SH-SY5Y (cell line): Measurements from ENCODE around the gene CSNK2A1.

Source experiments
- GATA2 ChIP-seq: IDR thresholded peaks from 2 replicates; pipeline ENCODE4 v1.6.1; 2011; ENCODE audit warnings: mild to moderate bottlenecking, low read depth, low read length
- GATA3 ChIP-seq: IDR thresholded peaks from 2 replicates; pipeline ENCODE4 v1.6.1; 2011; ENCODE audit warnings: low read depth, mild to moderate bottlenecking, low read length, moderate library complexity

CSNK2A1 gene

DNA sequence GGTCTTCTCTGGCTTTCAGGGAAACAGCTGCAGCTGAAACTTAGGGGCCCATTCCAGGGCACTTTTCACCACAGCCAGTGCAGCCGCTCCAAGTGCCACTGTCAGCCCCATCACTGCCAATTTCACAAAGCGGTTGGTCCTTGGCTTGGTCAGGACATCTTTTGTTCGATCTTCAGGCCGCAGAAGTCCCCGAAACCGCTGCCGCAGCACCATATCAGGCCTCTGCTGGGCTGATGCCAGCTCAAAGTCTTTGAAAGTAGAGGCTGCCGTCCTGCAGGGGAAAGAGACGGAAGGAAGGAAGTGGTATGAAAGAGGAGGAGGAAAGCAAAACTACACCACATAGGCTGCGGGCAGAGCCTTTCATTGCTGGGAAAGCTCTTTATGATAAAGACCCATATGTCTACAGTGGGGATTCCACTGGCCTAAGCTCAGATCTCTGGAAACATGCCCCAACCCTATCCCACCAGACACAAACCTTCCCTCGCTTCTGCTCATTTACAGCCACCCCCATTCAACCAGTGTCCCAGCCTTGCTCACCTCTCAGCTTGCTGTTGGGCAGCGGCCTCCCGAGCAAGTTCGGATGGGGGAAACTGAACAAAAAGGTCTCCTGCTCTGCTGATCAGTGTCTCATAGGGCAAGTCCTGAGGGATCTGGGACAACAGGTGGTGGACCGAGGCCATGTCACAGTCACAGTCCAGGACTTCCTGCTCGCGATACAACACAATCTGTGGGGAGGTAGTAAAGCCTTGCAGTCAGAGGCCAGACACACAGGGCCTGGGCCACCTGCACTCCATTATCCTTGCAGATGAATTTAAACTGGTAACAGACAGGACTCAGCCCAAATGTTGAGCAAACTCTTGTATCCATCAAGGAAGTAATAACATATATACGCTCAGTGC is 104.8 kb downstream of the CSNK2A1 start:
- TF ChIP-seq GATA3 (no peak), GATA2 (no peak)

DNA sequence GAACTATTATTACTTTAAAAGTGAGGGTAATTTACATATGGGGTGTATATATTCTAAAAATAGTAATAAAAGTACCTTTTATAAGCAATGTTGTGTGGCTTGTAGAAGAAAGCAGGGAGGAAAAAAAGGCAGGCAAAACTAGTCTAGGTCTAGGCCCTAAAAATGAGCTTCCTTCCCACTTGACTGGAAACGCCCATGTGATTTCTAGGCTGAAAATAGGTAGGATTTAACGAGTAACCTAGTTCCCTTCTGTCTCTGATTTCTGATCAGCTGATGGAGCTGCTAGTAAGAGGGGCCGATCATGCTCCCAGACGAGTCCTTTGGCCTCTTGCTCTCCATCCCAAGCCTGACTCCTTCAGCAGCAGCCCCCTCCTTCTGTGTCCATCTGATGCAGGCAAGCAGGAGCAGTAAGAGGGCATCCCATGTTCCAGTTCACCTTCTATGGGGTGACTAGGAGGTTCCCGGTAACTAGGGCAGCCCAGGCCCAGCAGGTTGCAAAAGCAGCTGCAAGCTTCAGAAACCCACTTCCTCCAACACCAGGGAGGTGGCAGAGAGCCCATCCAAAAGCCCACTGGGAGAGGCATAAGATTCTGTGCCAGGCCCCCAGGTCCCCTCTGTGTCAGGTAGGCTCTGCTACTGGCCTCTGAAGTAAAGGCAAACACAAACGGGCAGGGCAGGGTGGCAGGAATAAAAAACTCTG is 105.7 kb downstream of the CSNK2A1 start:
- TF ChIP-seq GATA2, result no peak
- TF ChIP-seq GATA3, result no peak

DNA sequence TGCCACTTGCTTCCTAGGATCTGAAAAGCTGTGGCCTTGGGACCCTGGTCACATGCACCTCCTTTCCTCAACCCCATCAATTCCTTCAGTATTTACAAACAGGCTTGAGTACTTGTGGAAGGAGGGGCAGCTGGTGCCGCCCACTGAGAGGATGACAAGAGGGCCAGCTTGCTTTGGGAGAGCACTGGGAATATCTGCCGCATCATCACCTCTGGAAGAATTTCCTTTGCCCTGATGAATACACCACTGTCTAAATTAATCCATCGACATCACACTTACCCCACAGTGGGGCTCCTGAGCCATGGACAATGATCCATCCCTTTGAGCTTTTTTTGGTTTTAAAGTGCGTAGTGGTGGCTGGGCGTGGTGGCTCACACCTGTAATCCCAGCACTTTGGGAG is 107.1 kb downstream of the CSNK2A1 start:
- TF ChIP-seq GATA3 (no peak), GATA2 (no peak)

DNA sequence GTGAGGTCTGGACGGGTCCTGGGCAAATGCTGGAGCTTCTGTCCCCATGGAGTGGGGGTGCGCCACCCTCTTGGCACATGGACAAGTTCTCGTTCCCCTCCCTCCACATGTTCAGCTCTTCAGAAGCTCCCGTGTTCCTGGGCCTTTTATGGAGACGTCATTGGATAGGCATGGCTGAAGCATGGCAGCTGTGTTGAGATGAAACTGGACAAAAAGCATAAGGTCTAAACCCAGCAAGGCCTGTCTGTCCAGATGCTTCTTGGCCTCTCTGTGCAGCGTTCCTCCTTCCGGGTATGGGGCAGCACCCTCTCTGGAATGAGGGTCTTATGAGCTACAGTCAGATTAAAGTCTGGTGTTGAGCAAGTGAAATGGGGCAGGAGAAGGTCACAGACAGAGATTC is 108.0 kb downstream of the CSNK2A1 start:
- TF ChIP-seq GATA3 (no peak), GATA2 (no peak)

DNA sequence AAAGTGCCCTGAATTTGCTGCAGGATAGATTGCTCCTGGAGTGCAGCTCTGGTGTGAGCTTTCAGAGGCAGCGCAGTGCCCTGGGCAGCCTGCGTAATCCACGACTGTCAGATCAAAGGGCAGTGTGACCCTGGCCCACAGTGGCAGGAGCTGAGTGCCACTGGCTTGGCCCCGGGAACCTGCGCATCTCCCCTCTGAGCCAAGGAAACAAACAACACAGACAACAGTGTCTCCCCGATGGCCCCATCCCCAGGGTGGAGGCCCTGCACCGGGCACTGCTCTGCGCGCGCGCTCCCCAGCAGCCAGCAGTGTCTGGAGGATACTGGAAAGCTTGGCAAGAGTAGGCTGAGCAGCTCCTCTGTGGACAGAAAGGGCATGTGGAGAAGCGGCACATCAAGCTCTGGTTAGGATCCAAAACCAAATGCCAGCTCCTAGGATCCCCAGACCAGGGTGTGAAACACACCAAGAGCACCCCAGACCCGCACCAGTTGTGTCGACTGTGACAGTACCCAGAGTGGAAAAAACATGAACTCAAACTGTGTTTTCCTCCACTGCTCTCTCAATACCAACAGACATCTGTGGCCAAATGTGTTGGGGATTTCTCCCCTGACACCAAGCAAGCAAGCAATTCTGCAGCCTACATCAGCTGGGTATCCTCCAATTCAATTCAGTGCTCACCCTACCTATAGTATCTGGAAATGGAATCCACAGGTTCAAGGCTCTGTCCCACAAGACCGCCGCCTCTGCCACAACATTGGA is 108.8 kb downstream of the CSNK2A1 start:
- TF ChIP-seq GATA3 (no peak), GATA2 (no peak)

DNA sequence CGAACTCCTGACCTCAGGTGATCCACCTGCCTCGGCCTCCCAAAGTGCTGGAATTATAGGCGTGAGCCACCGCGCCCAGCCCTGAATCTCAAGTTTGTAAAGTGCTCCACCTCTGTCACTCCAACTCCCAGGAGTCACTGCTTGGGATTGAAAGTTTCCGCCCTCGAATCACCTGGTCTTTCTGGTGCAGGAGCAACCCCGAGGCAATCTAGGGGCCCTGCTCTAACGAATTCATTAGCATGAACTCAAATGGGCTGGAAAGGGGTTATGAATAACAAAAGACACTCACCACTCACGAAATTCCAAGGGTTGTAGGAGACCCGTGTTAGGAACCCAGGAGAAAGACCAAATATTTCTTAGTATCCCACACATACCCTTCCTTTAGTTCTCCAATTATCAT is 109.4 kb downstream of the CSNK2A1 start:
- TF ChIP-seq GATA2 (no peak), GATA3 (no peak)

DNA sequence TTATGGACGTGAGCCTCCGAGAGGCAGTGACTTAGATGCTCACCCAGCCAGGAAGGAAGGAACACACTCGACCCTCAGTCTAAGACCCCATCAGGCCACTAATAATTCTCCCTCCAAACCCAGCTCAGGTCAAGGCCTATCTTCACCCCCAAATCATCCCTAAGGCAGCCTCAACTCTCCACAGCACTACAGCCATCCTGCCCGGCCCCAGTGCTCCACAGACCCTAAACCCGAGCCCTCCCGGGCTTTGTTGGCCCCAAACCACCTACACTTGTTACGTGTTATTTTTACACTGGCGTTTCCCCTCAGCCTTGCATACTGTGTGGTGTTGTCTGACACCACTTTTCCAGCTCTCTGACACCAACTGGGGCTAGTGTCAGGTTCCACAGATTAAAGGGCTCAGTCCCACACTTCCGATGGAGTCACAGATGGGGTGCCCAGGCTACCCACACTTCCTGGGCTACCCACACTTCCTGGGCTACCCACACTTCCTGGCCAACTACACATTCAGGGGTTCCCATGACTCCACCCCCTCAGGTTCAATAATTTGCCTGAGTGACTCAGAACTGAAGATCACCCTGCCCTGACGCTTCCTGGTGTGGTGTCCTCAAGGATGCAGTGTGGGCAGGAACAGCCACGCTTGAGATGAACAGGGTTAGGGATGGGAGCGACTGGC is 110.2 kb downstream of the CSNK2A1 start:
- TF ChIP-seq GATA2, result no peak
- no peak for TF ChIP-seq GATA3

DNA sequence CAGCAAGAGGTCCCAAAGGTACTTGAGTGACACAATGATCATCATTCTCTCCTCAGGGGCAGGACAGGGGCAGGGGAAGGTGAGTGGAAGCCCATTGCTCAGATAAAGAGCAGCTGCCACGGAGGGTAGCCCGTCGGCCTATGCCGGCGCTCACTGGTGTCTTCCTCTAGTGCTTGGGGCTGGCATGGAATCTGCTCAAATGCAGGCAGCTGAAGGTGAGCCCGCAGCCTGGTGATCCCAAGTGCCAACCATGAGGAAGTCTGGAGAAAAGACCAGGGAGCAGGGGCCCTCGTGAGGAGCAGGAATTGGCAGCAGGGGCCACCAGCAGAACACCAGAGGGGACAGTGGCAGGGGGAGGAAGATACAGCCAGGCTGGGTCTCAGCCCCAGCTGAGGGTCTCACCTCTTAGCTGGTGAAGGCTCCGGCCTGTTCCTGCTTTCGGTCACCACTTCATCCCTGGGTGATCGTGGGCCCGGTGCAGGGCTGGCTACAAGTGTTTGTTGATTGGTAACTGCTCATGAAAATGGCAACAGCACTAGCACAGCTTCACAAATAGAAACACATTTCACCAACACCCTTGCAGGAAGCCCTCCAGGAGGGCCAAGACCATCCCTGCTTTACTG is 110.8 kb downstream of the CSNK2A1 start:
- TF ChIP-seq GATA2 (no peak), GATA3 (no peak)

DNA sequence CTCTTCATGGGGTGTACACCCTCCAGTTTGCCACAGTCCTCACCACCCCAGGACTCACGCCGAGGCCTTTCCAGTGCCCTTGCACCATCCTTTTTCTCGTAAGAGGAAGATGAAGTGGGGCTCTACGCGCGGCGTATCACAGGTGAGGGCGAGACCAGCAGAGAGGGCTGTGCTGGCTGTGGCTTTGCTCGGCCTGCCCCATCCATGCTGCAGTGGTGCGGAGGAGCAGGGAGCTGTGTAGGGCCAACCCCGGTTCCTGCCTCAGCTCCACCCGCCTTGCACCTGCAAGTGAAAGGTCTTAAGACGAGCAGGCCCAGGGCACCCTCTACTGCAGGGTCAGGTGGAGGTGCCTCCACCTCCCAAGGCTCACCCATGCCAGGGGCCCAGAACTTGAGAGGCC is 111.4 kb downstream of the CSNK2A1 start:
- no peak for TF ChIP-seq GATA3
- no peak for TF ChIP-seq GATA2

DNA sequence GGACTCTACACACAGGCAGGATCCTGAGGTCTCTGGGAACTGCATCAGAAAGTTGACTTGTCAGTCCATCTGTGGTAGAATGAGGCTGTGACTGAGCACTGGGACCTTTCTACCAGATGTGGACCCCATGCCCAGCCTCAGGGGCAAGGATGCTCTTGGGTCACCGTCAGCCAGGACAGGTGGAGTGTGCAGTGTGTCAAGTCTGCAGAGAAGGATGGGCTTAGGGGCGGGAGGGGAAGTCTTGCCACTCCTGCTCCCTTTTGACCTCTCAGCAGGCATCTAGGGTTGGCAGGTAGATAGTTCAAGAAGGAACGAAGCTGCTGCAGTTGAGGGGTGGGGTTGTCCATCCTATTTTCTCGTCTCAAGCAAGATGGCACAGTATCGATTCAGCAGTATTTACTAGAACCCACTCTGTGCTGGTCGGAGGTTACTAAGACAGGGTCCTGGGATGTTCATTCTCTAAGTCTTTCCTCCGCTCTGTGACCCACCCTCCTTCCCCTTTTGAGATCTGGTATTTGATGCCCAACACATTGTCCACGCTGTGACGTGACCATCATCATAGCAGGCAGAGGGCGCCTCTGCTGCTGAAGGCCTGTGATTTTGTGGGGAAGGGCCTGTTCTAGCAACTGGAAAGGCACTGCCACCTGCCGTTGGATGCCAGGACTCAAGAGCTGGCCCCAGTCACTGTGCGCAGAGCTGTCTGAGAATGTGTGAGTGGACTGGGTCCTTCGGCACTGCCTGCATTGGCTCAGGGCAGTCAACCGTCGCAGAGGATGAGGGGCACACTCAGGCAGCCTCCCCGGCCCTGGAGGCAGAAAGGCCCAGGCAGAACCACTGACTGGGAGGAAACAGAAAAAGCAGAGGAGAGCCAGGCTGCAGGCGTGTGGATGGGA is 112.3 kb downstream of the CSNK2A1 start:
- TF ChIP-seq GATA3, result no peak
- TF ChIP-seq GATA2, result no peak

DNA sequence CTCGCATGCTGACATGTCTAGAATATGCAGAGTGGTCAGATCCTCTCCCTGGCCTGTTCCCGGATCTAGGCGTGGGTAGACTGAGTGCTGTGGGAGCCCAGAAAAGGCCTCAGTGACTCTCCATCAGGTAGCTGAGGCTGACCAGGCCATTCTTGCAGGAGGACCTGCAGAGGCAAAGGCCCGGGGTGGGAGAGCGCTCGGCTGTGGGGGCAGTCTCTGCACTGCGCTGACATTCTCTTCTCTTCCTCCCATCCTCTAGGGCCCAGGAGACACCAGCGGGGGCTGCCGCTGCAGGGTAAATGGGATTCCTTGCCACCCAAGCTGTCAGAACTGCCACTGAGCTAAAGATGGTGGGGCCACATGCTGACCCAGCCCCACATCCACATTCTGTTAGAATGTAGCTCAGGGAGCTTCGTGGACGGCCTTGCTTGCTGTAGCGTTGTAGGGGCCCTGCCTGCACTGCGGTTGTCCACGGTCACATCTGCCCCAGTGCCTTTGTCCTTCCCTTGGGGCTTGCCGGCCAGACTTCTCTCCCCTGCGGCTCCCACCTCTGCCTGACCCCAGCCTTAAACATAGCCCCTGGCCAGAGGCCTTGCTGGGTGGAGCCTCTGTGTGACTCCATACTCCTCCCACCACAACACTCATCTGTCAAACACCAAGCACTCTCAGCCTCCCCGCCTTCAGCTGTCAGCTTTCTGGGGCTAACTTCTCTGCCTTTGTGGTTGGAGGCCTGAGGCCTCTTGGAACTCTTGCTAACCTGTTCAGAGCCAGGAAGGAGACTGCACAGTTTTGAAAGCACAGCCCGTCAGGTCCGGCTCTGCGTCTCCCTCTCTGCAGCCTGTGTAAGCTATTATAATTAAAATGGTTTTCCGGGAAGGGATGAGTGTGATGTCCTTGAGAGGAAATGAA is 113.2 kb downstream of the CSNK2A1 start:
- TF ChIP-seq GATA3 (no peak), GATA2 (no peak)

DNA sequence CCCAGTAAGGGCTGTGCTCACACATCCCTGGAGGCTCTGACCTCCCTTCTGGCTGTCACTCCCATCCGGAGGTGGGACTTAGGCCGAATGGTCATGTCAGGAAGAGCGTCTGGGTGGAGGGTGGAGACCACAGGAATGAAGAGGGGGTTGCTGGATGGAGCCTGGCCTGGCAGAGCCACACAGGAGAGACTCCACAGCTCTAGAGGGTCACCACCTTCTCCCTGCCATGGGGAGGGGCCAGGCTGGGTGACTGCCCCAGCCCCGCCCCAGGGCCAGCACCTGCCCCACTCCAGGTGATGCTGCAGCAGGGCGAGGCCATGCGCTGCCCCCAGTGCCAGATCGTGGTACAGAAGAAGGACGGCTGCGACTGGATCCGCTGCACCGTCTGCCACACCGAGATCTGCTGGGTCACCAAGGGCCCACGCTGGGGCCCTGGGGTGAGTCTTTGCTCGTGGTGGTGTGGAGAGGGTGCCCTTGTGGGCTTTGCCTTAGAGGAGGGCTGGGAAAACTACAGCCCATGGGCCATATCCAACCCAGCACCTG is 114.9 kb downstream of the CSNK2A1 start:
- TF ChIP-seq GATA3 (no peak), GATA2 (no peak)
